ENCODE results near the gene KLHL22.

KLHL22 gene

GRCh38 chr22:20446383-20446970, 49.1 kb downstream of the KLHL22 start:
- DNase-seq (ENCODE audit: low read depth in 2 of 2): no peak

- no peak for DNase-seq (ENCODE audit: low read depth in 2 of 2)
Observed at GRCh38 chr22:20444325-20444724, 51.3 kb downstream of the KLHL22 start.

GRCh38 chr22:20442485-20443284, 52.9 kb downstream of the KLHL22 start:
- no peak for DNase-seq (ENCODE audit: low read depth in 2 of 2)

- DNase-seq (ENCODE audit: low read depth in 2 of 2): no peak
Observed at GRCh38 chr22:20441631-20442484, 53.7 kb downstream of the KLHL22 start.

GRCh38 chr22:20440637-20441591, 54.7 kb downstream of the KLHL22 start:
- no peak for DNase-seq (ENCODE audit: low read depth in 2 of 2)

GRCh38 chr22:20439928-20440575, 55.5 kb downstream of the KLHL22 start:
- DNase-seq (ENCODE audit: low read depth in 2 of 2): no peak

GRCh38 chr22:20439556-20439927, 56.1 kb downstream of the KLHL22 start:
- DNase-seq (ENCODE audit: low read depth in 2 of 2): no peak

GRCh38 chr22:20438678-20439492, 56.7 kb downstream of the KLHL22 start:
- DNase-seq (ENCODE audit: low read depth in 2 of 2): no peak

- DNase-seq (ENCODE audit: low read depth in 2 of 2): no peak
Observed at GRCh38 chr22:20438427-20438677, 57.2 kb downstream of the KLHL22 start.

GRCh38 chr22:20437613-20438426, 57.8 kb downstream of the KLHL22 start, which contains the start of gene SCARF2:
Gene SCARF2, minus strand, starts transcription at chr22:20437825. Its CDS starts 71 bp downstream, at chr22:20437754.
- no peak for DNase-seq (ENCODE audit: low read depth in 2 of 2)

- DNase-seq (ENCODE audit: low read depth in 2 of 2): no peak
Observed at GRCh38 chr22:20436768-20437612, 58.6 kb downstream of the KLHL22 start.

GRCh38 chr22:20436307-20436767, 59.3 kb downstream of the KLHL22 start:
- no peak for DNase-seq (ENCODE audit: low read depth in 2 of 2)

GRCh38 chr22:20435436-20436306, 59.9 kb downstream of the KLHL22 start:
- DNase-seq (ENCODE audit: low read depth in 2 of 2): no peak

GRCh38 chr22:20434773-20435172, 60.8 kb downstream of the KLHL22 start:
- DNase-seq (ENCODE audit: low read depth in 2 of 2): no peak

- no peak for DNase-seq (ENCODE audit: low read depth in 2 of 2)
Observed at GRCh38 chr22:20434264-20434751, 61.3 kb downstream of the KLHL22 start.

GRCh38 chr22:20433686-20434241, 61.8 kb downstream of the KLHL22 start:
- no peak for DNase-seq (ENCODE audit: low read depth in 2 of 2)

GRCh38 chr22:20433191-20433590, 62.4 kb downstream of the KLHL22 start:
- DNase-seq (ENCODE audit: low read depth in 2 of 2): no peak

Measured in stimulated activated CD4-positive, alpha-beta T cell treated with anti-CD3 and anti-CD28 coated beads, Interleukin-12 subunit alpha, Interleukin-12 subunit beta, amount 100 ng/mL, for 24 hours (primary cell).